WTC11 (cell line): ENCODE results near the gene ZNF329. TPM values are rescaled to one million over a fixed set of nuclear protein-coding genes. Genes with fewer than 3 reads are reported as not detected.

Experiments
- ATAC-seq: fragments of 200-7000 bp; cut with Tn5 transposase; 2 replicates; pipeline ENCODE4 v1.10.0; 2021; ENCODE audit warnings: mild to moderate bottlenecking, moderate library complexity
- CTCF ChIA-PET: fragments of 300-600 bp; sonication (Branson Sonifier 250); formaldehyde crosslinking; loops from one replicate; lab custom pipeline; 2021; ENCODE audit warnings: antibody characterized with exemption; lab: Charles Lee
- POLR2A ChIA-PET: fragments of 350-600 bp; sonication (Branson Sonifier 250); formaldehyde crosslinking; loops from one replicate; lab custom pipeline; 2021; ENCODE audit warnings: antibody characterized with exemption; lab: Charles Lee
- DNase-seq: peaks from one replicate; pipeline ENCODE4 v3.0.0; 2021; ENCODE audit warnings: low spot score
- H3K27ac Mint-ChIP-seq: 2 replicates; pipeline ENCODE4 v1.8.0; 2021; ENCODE audit warnings: mixed read lengths
- H3K27me3 Mint-ChIP-seq: 2 replicates; pipeline ENCODE4 v1.8.0; 2021; ENCODE audit warnings: low read depth, mild to moderate bottlenecking, moderate library complexity, mixed read lengths
- H3K36me3 Mint-ChIP-seq: 2 replicates; pipeline ENCODE4 v1.8.0; 2021; ENCODE audit warnings: mixed read lengths
- H3K4me1 Mint-ChIP-seq: 2 replicates; pipeline ENCODE4 v1.8.0; 2022; ENCODE audit warnings: mixed read lengths
- H3K4me3 Mint-ChIP-seq: 2 replicates; pipeline ENCODE4 v1.8.0; 2021; ENCODE audit warnings: mild to moderate bottlenecking, moderate library complexity, mixed read lengths
- H3K9me3 Mint-ChIP-seq: 2 replicates; pipeline ENCODE4 v1.8.0; 2021; ENCODE audit warnings: mixed read lengths
- ATF2 ChIP-seq: sonication (generic); formaldehyde crosslinking; IDR thresholded peaks from 2 replicates; pipeline ENCODE4 v1.8.1; 2022; ENCODE audit warnings: low read depth, missing genetic modification reagents, borderline replicate concordance
- CBFB ChIP-seq: sonication (generic); formaldehyde crosslinking; IDR thresholded peaks from 2 replicates; pipeline ENCODE4 v1.8.1; 2022; ENCODE audit warnings: mild to moderate bottlenecking, low read depth, missing genetic modification reagents
- E2F1 ChIP-seq: sonication (generic); formaldehyde crosslinking; IDR thresholded peaks from 2 replicates; pipeline ENCODE4 v1.8.0; 2022; ENCODE audit warnings: mild to moderate bottlenecking, missing genetic modification reagents
- E2F5 ChIP-seq: sonication (generic); formaldehyde crosslinking; IDR thresholded peaks from 2 replicates; pipeline ENCODE4 v1.8.1; 2022; ENCODE audit warnings: mild to moderate bottlenecking, moderate library complexity, missing genetic modification reagents
- FOXJ3 ChIP-seq: sonication (generic); formaldehyde crosslinking; IDR thresholded peaks from 2 replicates; pipeline ENCODE4 v1.9.0; 2021; ENCODE audit warnings: missing genetic modification reagents, mild to moderate bottlenecking, borderline replicate concordance
- GABPB1 ChIP-seq: sonication (generic); formaldehyde crosslinking; IDR thresholded peaks from 2 replicates; pipeline ENCODE4 v1.8.1; 2023; ENCODE audit warnings: mild to moderate bottlenecking, missing genetic modification reagents
- JUN ChIP-seq: sonication (generic); formaldehyde crosslinking; IDR thresholded peaks from 2 replicates; pipeline ENCODE4 v1.8.0; 2023; ENCODE audit warnings: mild to moderate bottlenecking, missing genetic modification reagents
- MYBL2 ChIP-seq: sonication (generic); formaldehyde crosslinking; IDR thresholded peaks from 2 replicates; pipeline ENCODE4 v1.8.1; 2023; ENCODE audit warnings: mild to moderate bottlenecking, moderate library complexity, missing genetic modification reagents
- NFYB ChIP-seq: sonication (generic); formaldehyde crosslinking; conservative IDR thresholded peaks from 2 replicates; pipeline ENCODE4 v1.8.0; 2022; ENCODE audit warnings: low read depth, missing genetic modification reagents
- RORB ChIP-seq: fragments of 250-450 bp; sonication (Bioruptor Pico); IDR thresholded peaks from 2 replicates; pipeline ENCODE4 v1.9.0; 2021; ENCODE audit warnings: mild to moderate bottlenecking
- ZNF219 ChIP-seq: sonication (generic); formaldehyde crosslinking; IDR thresholded peaks from 2 replicates; pipeline ENCODE4 v1.8.0; 2023; ENCODE audit warnings: missing genetic modification reagents, mild to moderate bottlenecking, borderline replicate concordance
- ZNF416 ChIP-seq: fragments of 250-450 bp; sonication (Bioruptor Pico); IDR thresholded peaks from 2 replicates; pipeline ENCODE4 v1.9.0; 2021; ENCODE audit warnings: mild to moderate bottlenecking, inconsistent platforms
- ZNF423 ChIP-seq: fragments of 250-450 bp; sonication (Bioruptor Pico); IDR thresholded peaks from 2 replicates; pipeline ENCODE4 v2.1.2; 2022; ENCODE audit warnings: mild to moderate bottlenecking, moderate library complexity
- ZNF512 ChIP-seq: sonication (generic); formaldehyde crosslinking; IDR thresholded peaks from 2 replicates; pipeline ENCODE4 v1.8.1; 2022; ENCODE audit warnings: missing genetic modification reagents, borderline replicate concordance
- ZNF532 ChIP-seq: fragments of 250-450 bp; sonication (Bioruptor Pico); IDR thresholded peaks from 2 replicates; pipeline ENCODE4 v1.9.0; 2021; ENCODE audit warnings: mild to moderate bottlenecking, borderline replicate concordance
- ZSCAN18 ChIP-seq: fragments of 250-450 bp; sonication (Bioruptor Pico); IDR thresholded peaks from 2 replicates; pipeline ENCODE4 v2.1.2; 2022; ENCODE audit warnings: mild to moderate bottlenecking, moderate library complexity
- total RNA-seq: library from RNA; stranded (reverse); gene quantifications from 3 replicates; pipeline ENCODE4 v1.2.3, GENCODE V29; 2021

ZNF329 gene
- total RNA-seq, 1 experiment from 2014 or later, result 16.3 TPM

- TF ChIP-seq ZNF423 (CRISPR knock-in tag) (no peak), ZNF532 (no peak), CBFB (no peak), FOXJ3 (no peak), E2F1 (CRISPR knock-in tag) (no peak), RORB (CRISPR knock-in tag) (no peak), NFYB (CRISPR knock-in tag) (no peak), GABPB1 (no peak), ZNF416 (CRISPR knock-in tag) (no peak), ATF2 (CRISPR knock-in tag) (no peak), ZSCAN18 (CRISPR knock-in tag) (no peak), MYBL2 (CRISPR knock-in tag) (no peak), ZNF219 (CRISPR knock-in tag) (no peak), JUN (no peak), E2F5 (CRISPR knock-in tag) (no peak), ZNF512 (CRISPR knock-in tag) (no peak)
- Mint-ChIP-seq H3K9me3 (no peaks in the 10 kb centered on the region), H3K4me1 (peaks cover 6% of the 10 kb centered on the region), H3K27me3 (no peaks in the 10 kb centered on the region), H3K36me3 (peaks cover 10% of the 10 kb centered on the region), H3K4me3 (no peak overlapping the region), H3K27ac (no peak overlapping the region)
- ChIA-PET POLR2A (interaction anchor here (0.7 kb wide), 1 partner anchor 51 kb away, joined by 3 read pairs; no protein-coding TSS in a partner anchor), CTCF (interaction anchor here (0.6 to 0.8 kb wide), 2 partner anchors 15 to 35 kb away, joined by 3 read pairs; no protein-coding TSS in a partner anchor)
- no peak for DNase-seq
- ATAC-seq, result no peak
Observed at GRCh38 chr19:58089846-58090245, 60.7 kb downstream of the ZNF329 start.
